Natural killer cell (primary cell): ENCODE results near the gene SORBS2. TPM values are rescaled to one million over a fixed set of nuclear protein-coding genes. Genes with fewer than 3 reads are reported as not detected.

Experiments
- ATAC-seq, 3 donors: fragments of 150-1000 bp in 2 of 3; fragments of 200-7000 bp in 1 of 3; cut with Tn5 transposase; 1 replicate in 1 of 3; 2 replicates in 2 of 3; pipeline ENCODE4 v1.10.0; 2021; ENCODE audit warnings: mild to moderate bottlenecking in 2 of 3, moderate library complexity in 2 of 3
- DNase-seq, 2 donors: peaks; one replicate each; pipeline versions ENCODE4 v3.0.0 to v3.0.0-alpha.2; 2013 to 2021; ENCODE audit warnings: mixed read lengths in 1 of 2
- H3K27ac ChIP-seq: one replicate; pipeline ENCODE4 v1.5.1; 2013; ENCODE audit warnings: mild to moderate bottlenecking, low read length
- H3K27me3 ChIP-seq: one replicate; pipeline ENCODE4 v1.6.1; 2013; ENCODE audit warnings: low read length; ENCODE audit not compliant: control insufficient read depth, insufficient read depth
- H3K36me3 ChIP-seq: one replicate; pipeline ENCODE4 v1.6.1; 2013; ENCODE audit warnings: low read length; ENCODE audit not compliant: control insufficient read depth, insufficient read depth
- H3K4me1 ChIP-seq: one replicate; pipeline ENCODE4 v1.6.1; 2013; ENCODE audit warnings: low read length; ENCODE audit not compliant: control insufficient read depth, insufficient read depth
- H3K4me3 ChIP-seq: one replicate; pipeline ENCODE4 v1.5.1; 2013; ENCODE audit warnings: low read length
- H3K9me3 ChIP-seq: one replicate; pipeline ENCODE4 v1.6.1; 2013; ENCODE audit warnings: low read length; ENCODE audit not compliant: control insufficient read depth, insufficient read depth
- H3K27ac Mint-ChIP-seq, 2 donors: one replicate each; pipeline ENCODE4 v1.8.0; 2022; ENCODE audit warnings: mild to moderate bottlenecking in 2 of 2, mixed read lengths in 2 of 2, moderate library complexity in 1 of 2
- H3K27me3 Mint-ChIP-seq, 2 donors: one replicate each; pipeline ENCODE4 v1.8.0; 2022; ENCODE audit warnings: low read depth in 2 of 2, mixed read lengths in 2 of 2
- H3K36me3 Mint-ChIP-seq: one replicate; pipeline ENCODE4 v1.8.0; 2022; ENCODE audit warnings: mixed read lengths
- H3K4me1 Mint-ChIP-seq, 2 donors: one replicate each; pipeline ENCODE4 v1.8.0; 2022; ENCODE audit warnings: mixed read lengths in 2 of 2
- H3K4me3 Mint-ChIP-seq: one replicate; pipeline ENCODE4 v1.8.0; 2022; ENCODE audit warnings: mild to moderate bottlenecking, moderate library complexity, mixed read lengths
- H3K9me3 Mint-ChIP-seq, 2 donors: one replicate each; pipeline ENCODE4 v1.8.0; 2022; ENCODE audit warnings: mixed read lengths in 2 of 2
- CTCF ChIP-seq: fragments of 200-600 bp; IDR thresholded peaks from one replicate; pipeline ENCODE4 v1.8.0; 2022; ENCODE audit warnings: antibody characterized with exemption
- WGBS: methylation state at CpG from one replicate; pipeline ENCODE4 v1.1.7; 2013; ENCODE audit warnings: missing lambda C conversion rate; ENCODE audit not compliant: insufficient coverage; 5-methylcytosine and 5-hydroxymethylcytosine counted together
- intact Hi-C: fragments of 100-400 bp; cut with micrococcal nuclease; formaldehyde crosslinking; loops from one replicate; pipeline ENCODE4 v1.14.2; 2022
- total RNA-seq, 4 donors: library from RNA; stranded (reverse); fragments of 120-200 nt in 1 of 4; gene quantifications; one replicate each; pipeline versions ENCODE4 v1.2.3 to v1.2.4, GENCODE V29; 2013 to 2022

The SORBS2 gene
- total RNA-seq, 3 donors from 2014 or later (not counting 1 experiment from before 2014, with no cell fraction given), result 10.2 to 15.6 (median 13.5) TPM

DNA sequence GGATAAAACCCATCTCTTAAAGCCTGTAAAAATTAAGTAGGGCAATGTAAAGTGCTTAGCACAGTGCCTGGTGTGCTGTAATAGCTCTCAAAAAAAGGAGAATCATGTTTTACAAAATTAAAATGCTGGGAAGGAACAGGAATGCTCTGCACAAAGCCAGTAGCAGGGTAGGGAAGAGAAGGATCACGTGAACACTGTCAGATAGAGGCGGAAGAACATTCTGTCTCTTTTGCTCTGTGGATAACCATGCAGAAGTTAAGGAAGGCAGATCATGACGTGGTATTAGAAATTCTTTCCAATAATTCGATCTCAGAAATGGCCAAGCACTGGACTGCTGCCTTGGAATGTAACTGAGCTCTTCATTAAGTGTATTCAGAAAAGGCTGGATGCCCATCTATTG lies 140.5 kb downstream of the SORBS2 start:
- no peak for TF ChIP-seq CTCF
- Histone ChIP-seq H3K4me1 (no peaks in the 10 kb centered on the region), H3K27ac (no peak overlapping the region), H3K36me3 (no peaks in the 10 kb centered on the region), H3K27me3 (no peaks in the 10 kb centered on the region), H3K9me3 (no peaks in the 10 kb centered on the region), H3K4me3 (no peak overlapping the region)
- ATAC-seq (no peak), DNase-seq (no peak)
- Mint-ChIP-seq H3K27me3 (no peaks in the 10 kb centered on the region), H3K4me1 (peaks cover 9 to 10% of the 10 kb centered on the region in 2 donors), H3K9me3 (peaks cover 0 to 6% of the 10 kb centered on the region in 2 donors), H3K27ac (no peak overlapping the region), H3K4me3 (no peak overlapping the region), H3K36me3 (no peaks in the 10 kb centered on the region)
- WGBS, result 84% methylated on average over 4 of the region's 4 CpGs
- intact Hi-C loops, result no loop called here

DNA sequence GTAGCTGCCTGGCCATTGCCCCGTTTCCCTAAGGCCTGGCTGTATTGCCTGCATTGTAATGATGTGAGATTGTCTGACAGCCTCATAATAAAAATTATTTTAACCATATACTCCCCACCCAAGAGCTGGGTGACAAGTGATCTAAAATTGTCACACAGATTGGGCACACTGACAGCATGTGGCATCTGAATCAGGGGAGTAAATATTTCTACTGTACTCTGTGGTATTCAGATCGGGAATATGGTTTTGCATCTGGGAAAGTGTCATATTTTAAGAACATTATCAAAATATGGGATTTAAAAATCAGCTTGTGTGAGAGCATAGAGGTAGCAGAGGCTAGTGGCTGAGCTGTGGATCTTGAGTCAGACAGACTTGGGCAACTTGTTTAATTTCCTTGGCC lies 140.9 kb downstream of the SORBS2 start:
- Histone ChIP-seq H3K4me3 (no peak overlapping the region), H3K9me3 (no peaks in the 10 kb centered on the region), H3K4me1 (peaks cover 1% of the 10 kb centered on the region), H3K27me3 (no peaks in the 10 kb centered on the region), H3K36me3 (no peaks in the 10 kb centered on the region), H3K27ac (no peak overlapping the region)
- Mint-ChIP-seq H3K36me3 (no peaks in the 10 kb centered on the region), H3K27me3 (no peaks in the 10 kb centered on the region), H3K27ac (no peak overlapping the region), H3K9me3 (peaks cover 0 to 6% of the 10 kb centered on the region in 2 donors), H3K4me1 (peaks cover 14% of the 10 kb centered on the region in 2 donors), H3K4me3 (no peak overlapping the region)
- no peak for ATAC-seq
- 92% methylated on average over 2 of the region's 2 CpGs for WGBS
- DNase-seq, result no peak
- no peak for TF ChIP-seq CTCF
- intact Hi-C loops, result no loop called here

- Mint-ChIP-seq H3K36me3 (no peaks in the 10 kb centered on the region), H3K9me3 (peaks cover 0 to 3% of the 10 kb centered on the region in 2 donors), H3K27me3 (peaks cover 0 to 8% of the 10 kb centered on the region in 2 donors), H3K4me3 (no peak overlapping the region), H3K27ac (no peak overlapping the region), H3K4me1 (peaks cover 17 to 18% of the 10 kb centered on the region in 2 donors)
- Histone ChIP-seq H3K4me3 (no peak overlapping the region), H3K27me3 (no peaks in the 10 kb centered on the region), H3K36me3 (no peaks in the 10 kb centered on the region), H3K27ac (no peak overlapping the region), H3K9me3 (no peaks in the 10 kb centered on the region), H3K4me1 (peaks cover 7% of the 10 kb centered on the region)
- no peak for ATAC-seq
- DNase-seq, result no peak
- TF ChIP-seq CTCF, result no peak
- WGBS, result 82% methylated on average over 7 of the region's 7 CpGs
- intact Hi-C loops, result no loop called here
Observed at GRCh38 chr4:185669288-185669687, 142.7 kb downstream of the SORBS2 start.

- intact Hi-C loops, result no loop called here
- H3K4me3 Mint-ChIP-seq, result peak overlapping the region; percentile 68
- H3K36me3 Mint-ChIP-seq, result no peaks in the 10 kb centered on the region
- Histone ChIP-seq H3K36me3 (no peaks in the 10 kb centered on the region), H3K4me3 (no peak overlapping the region), H3K9me3 (no peaks in the 10 kb centered on the region), H3K27ac (no peak overlapping the region), H3K27me3 (peaks cover 2% of the 10 kb centered on the region), H3K4me1 (peaks cover 7% of the 10 kb centered on the region)
- no peak for TF ChIP-seq CTCF
- ATAC-seq (peak in 1 of 3 donors; percentile 55), DNase-seq (no peak)
- 43% methylated on average over 6 of the region's 6 CpGs for WGBS
- H3K9me3 Mint-ChIP-seq, result no peaks in the 10 kb centered on the region
- peak overlapping the region in 1 of 2 donors; percentile 37 for H3K27ac Mint-ChIP-seq
- H3K27me3 Mint-ChIP-seq, result peaks cover 4 to 8% of the 10 kb centered on the region in 2 donors
- peaks cover 15 to 17% of the 10 kb centered on the region in 2 donors for H3K4me1 Mint-ChIP-seq
Observed at GRCh38 chr4:185666156-185666555, 145.8 kb downstream of the SORBS2 start.
